HepG2 (cell line): ENCODE data around the gene GGA1. TPM values are rescaled to one million over a fixed set of nuclear protein-coding genes. Genes with fewer than 3 reads are reported as not detected.

Experiments
- ATF4 ChIP-seq, 2 experiments: fragments of 450-650 bp in 1 of 2; sonication (generic) in 1 of 2; formaldehyde crosslinking; IDR thresholded peaks; 2 replicates each; pipeline versions ENCODE4 v1.5.0 to v1.8.0; 2020 to 2022; ENCODE audit warnings: mild to moderate bottlenecking in 1 of 2, missing genetic modification reagents in 1 of 2
- FOXJ3 ChIP-seq: sonication (generic); formaldehyde crosslinking; IDR thresholded peaks from 2 replicates; pipeline ENCODE4 v1.4.0; 2020; ENCODE audit warnings: missing genetic modification reagents, mild to moderate bottlenecking, borderline replicate concordance
- GLI4 ChIP-seq: sonication (generic); formaldehyde crosslinking; IDR thresholded peaks from 2 replicates; pipeline ENCODE4 v1.5.1; 2020; ENCODE audit warnings: missing genetic modification reagents, mild to moderate bottlenecking, moderate library complexity, borderline replicate concordance
- HINFP ChIP-seq: sonication (generic); formaldehyde crosslinking; IDR thresholded peaks from 2 replicates; pipeline ENCODE4 v1.4.0; 2020; ENCODE audit warnings: low read depth, mild to moderate bottlenecking, missing genetic modification reagents
- JARID2 ChIP-seq: sonication (generic); formaldehyde crosslinking; IDR thresholded peaks from 2 replicates; pipeline ENCODE4 v1.8.1; 2023; ENCODE audit warnings: missing genetic modification reagents, inconsistent platforms; ENCODE audit not compliant: insufficient replicate concordance
- MED1 ChIP-seq: sonication (generic); formaldehyde crosslinking; IDR thresholded peaks from 2 replicates; pipeline ENCODE4 v1.4.0; 2020; ENCODE audit warnings: missing genetic modification reagents
- MIER2 ChIP-seq: IDR thresholded peaks from 2 replicates; pipeline ENCODE4 v1.6.1; 2016; ENCODE audit warnings: missing biosample characterization, missing genetic modification reagents
- MLLT10 ChIP-seq: sonication (generic); formaldehyde crosslinking; IDR thresholded peaks from 2 replicates; pipeline ENCODE4 v1.4.0; 2020; ENCODE audit warnings: missing genetic modification reagents
- NR0B2 ChIP-seq: sonication (generic); formaldehyde crosslinking; IDR thresholded peaks from 2 replicates; pipeline ENCODE4 v1.4.0; 2020; ENCODE audit warnings: mild to moderate bottlenecking, missing genetic modification reagents
- PAXIP1 ChIP-seq: sonication (generic); formaldehyde crosslinking; conservative IDR thresholded peaks from 2 replicates; pipeline ENCODE4 v1.4.0; 2020; ENCODE audit warnings: mild to moderate bottlenecking, missing genetic modification reagents, moderate library complexity
- POLR2AphosphoS2 ChIP-seq: IDR thresholded peaks from 2 replicates; pipeline ENCODE4 v1.6.1; 2011; ENCODE audit warnings: low read depth, low read length, improper control_type of control experiment
- SETDB1 ChIP-seq: sonication (generic); formaldehyde crosslinking; IDR thresholded peaks from 2 replicates; pipeline ENCODE4 v1.5.1; 2020; ENCODE audit warnings: missing genetic modification reagents, mild to moderate bottlenecking, borderline replicate concordance
- SOX6 ChIP-seq, 2 experiments: fragments of 450-650 bp in 1 of 2; sonication (generic) in 1 of 2; formaldehyde crosslinking in 1 of 2; IDR thresholded peaks; 2 replicates each; pipeline versions ENCODE4 v1.4.0 to v1.6.1; 2017 to 2020; ENCODE audit warnings: antibody characterized with exemption in 1 of 2, mild to moderate bottlenecking in 1 of 2, missing genetic modification reagents in 1 of 2
- TRIM22 ChIP-seq: fragments of 450-650 bp; IDR thresholded peaks from 2 replicates; pipeline ENCODE4 v1.6.1; 2017
- ZBTB1 ChIP-seq: sonication (generic); formaldehyde crosslinking; IDR thresholded peaks from 2 replicates; pipeline ENCODE4 v1.4.0; 2020; ENCODE audit warnings: missing genetic modification reagents, borderline replicate concordance
- ZBTB44 ChIP-seq: sonication (generic); formaldehyde crosslinking; IDR thresholded peaks from 2 replicates; pipeline ENCODE4 v1.4.0; 2020; ENCODE audit warnings: missing genetic modification reagents
- ZNF775 ChIP-seq: sonication (generic); formaldehyde crosslinking; IDR thresholded peaks from 2 replicates; pipeline ENCODE4 v1.4.0; 2020; ENCODE audit warnings: missing genetic modification reagents, mild to moderate bottlenecking, moderate library complexity, borderline replicate concordance
- polyA plus RNA-seq, 8 experiments: library from polyadenylated mRNA; depleted of rRNA in 3 of 8; stranded (reverse) in 7 of 8; unstranded in 1 of 8; fragments of >200 nt; fragmentation: Illumina TruSeq in 4 of 8; extraction: Trizol in 4 of 8; gene quantifications; 2 replicates each; pipeline versions ENCODE4 v1.2.1 to v1.2.3, GENCODE V29; 2011 to 2016; ENCODE audit warnings: low read depth in 4 of 8, missing spikeins in 1 of 8, mixed read lengths in 1 of 8; ENCODE audit not compliant: insufficient read depth in 1 of 8
- total RNA-seq, 5 experiments: library from RNA; depleted of rRNA; stranded (reverse); fragments of >200 nt; fragmentation: Illumina TruSeq; extraction: Trizol; gene quantifications; 2 replicates each; pipeline ENCODE4 v1.2.3, GENCODE V29; 2016; ENCODE audit warnings: low read depth in 1 of 5

GGA1 gene
- total and polyA plus RNA-seq, 2 of the 13 experiments (the other 11 are each of a cell fraction or from before 2014, with no cell fraction given) = 29.1 to 87.2 TPM

GRCh38 chr22:37569009-37569920 lies 39.4 kb upstream of the GGA1 start (continued):
- no peak for TF ChIP-seq ZBTB44 (CRISPR knock-in tag)
- TF ChIP-seq ZBTB1 (CRISPR knock-in tag) = no peak
- no peak for TF ChIP-seq SOX6 (IDR thresholded peaks at IDR 0.05)
- peak; percentile 83 for TF ChIP-seq SOX6 (CRISPR knock-in tag; IDR thresholded peaks at IDR 0.05)
- no peak for TF ChIP-seq ZNF775 (CRISPR knock-in tag)
- TF ChIP-seq TRIM22 = no peak
- no peak for TF ChIP-seq MLLT10 (CRISPR knock-in tag)
- TF ChIP-seq PAXIP1 (CRISPR knock-in tag) = peak; percentile 88
- TF ChIP-seq MIER2 (CRISPR knock-in tag) = no peak; the same call in 1 of the 2 replicates
- TF ChIP-seq MED1 (CRISPR knock-in tag) = peak; percentile 87
- TF ChIP-seq POLR2AphosphoS2 = peak; percentile 83; the same call in 1 of the 2 replicates
- TF ChIP-seq FOXJ3 (CRISPR knock-in tag) = no peak
- TF ChIP-seq ATF4 (CRISPR knock-in tag; IDR thresholded peaks at IDR 0.05) = peak in 1 of 2 experiments; percentile 44; a peak in 2 of 4 replicates
- TF ChIP-seq GLI4 = peak; percentile 94
- TF ChIP-seq HINFP (CRISPR knock-in tag) = peak; percentile 55; the same call in 1 of the 2 replicates
- peak; percentile 85; the same call in 1 of the 2 replicates for TF ChIP-seq NR0B2 (CRISPR knock-in tag)
- TF ChIP-seq SETDB1 (CRISPR knock-in tag) = no peak
- TF ChIP-seq JARID2 (CRISPR knock-in tag) = no peak
